ENCODE measurements around the gene OVCA2.

OVCA2 gene

DNA sequence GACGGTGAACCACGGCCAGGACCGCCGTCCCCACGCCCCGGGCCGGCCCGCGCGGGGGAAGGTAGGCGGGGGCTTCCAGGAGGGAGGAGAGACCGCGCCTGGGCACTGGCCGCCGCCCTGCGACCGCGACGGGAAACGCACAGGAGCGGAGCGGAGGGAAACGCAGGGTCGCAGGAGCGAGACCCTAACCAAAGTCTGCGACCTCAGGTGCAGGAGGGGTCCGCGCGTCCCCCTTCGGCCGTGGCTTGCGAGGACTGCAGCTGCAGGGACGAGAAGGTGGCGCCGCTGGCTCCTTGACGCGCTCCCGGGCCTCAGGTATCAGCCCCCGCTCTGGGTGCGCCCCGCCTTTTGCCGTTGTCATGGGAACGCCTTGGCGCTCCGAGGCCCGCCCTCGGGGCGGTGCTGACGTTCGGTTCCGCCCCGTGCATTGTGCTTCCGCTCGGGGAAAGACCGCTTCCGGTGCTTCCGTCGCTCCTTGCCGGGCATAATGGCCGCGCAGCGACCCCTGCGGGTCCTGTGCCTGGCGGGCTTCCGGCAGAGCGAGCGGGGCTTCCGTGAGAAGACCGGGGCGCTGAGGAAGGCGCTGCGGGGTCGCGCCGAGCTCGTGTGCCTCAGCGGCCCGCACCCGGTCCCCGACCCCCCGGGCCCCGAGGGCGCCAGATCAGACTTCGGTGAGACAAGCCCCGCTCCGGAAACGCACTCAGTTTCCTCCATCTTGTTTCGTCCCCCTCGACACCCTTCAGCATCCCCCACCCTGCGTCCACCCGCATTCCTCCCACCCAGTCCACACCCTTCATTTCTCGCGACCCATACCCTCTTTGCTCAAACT is at the start of gene OVCA2 (continued):
- TF ChIP-seq, protein P1, sequence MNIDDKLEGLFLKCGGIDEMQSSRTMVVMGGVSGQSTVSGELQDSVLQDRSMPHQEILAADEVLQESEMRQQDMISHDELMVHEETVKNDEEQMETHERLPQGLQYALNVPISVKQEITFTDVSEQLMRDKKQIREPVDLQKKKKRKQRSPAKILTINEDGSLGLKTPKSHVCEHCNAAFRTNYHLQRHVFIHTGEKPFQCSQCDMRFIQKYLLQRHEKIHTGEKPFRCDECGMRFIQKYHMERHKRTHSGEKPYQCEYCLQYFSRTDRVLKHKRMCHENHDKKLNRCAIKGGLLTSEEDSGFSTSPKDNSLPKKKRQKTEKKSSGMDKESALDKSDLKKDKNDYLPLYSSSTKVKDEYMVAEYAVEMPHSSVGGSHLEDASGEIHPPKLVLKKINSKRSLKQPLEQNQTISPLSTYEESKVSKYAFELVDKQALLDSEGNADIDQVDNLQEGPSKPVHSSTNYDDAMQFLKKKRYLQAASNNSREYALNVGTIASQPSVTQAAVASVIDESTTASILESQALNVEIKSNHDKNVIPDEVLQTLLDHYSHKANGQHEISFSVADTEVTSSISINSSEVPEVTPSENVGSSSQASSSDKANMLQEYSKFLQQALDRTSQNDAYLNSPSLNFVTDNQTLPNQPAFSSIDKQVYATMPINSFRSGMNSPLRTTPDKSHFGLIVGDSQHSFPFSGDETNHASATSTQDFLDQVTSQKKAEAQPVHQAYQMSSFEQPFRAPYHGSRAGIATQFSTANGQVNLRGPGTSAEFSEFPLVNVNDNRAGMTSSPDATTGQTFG (tag by site-specific recombination; IDR thresholded peaks at IDR 0.05; ENCODE audit: borderline replicate concordance): no peak
- TF ChIP-seq FEZF1 (tag by site-specific recombination; IDR thresholded peaks at IDR 0.05): no peak
- TF ChIP-seq KLF8 (tag by site-specific recombination; IDR thresholded peaks at IDR 0.05): peak; percentile 85
- TF ChIP-seq, protein P2, sequence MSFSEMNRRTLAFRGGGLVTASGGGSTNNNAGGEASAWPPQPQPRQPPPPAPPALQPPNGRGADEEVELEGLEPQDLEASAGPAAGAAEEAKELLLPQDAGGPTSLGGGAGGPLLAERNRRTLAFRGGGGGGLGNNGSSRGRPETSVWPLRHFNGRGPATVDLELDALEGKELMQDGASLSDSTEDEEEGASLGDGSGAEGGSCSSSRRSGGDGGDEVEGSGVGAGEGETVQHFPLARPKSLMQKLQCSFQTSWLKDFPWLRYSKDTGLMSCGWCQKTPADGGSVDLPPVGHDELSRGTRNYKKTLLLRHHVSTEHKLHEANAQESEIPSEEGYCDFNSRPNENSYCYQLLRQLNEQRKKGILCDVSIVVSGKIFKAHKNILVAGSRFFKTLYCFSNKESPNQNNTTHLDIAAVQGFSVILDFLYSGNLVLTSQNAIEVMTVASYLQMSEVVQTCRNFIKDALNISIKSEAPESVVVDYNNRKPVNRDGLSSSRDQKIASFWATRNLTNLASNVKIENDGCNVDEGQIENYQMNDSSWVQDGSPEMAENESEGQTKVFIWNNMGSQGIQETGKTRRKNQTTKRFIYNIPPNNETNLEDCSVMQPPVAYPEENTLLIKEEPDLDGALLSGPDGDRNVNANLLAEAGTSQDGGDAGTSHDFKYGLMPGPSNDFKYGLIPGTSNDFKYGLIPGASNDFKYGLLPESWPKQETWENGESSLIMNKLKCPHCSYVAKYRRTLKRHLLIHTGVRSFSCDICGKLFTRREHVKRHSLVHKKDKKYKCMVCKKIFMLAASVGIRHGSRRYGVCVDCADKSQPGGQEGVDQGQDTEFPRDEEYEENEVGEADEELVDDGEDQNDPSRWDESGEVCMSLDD (tag by site-specific recombination; IDR thresholded peaks at IDR 0.05): peak; percentile 59
- TF ChIP-seq, protein P3, sequence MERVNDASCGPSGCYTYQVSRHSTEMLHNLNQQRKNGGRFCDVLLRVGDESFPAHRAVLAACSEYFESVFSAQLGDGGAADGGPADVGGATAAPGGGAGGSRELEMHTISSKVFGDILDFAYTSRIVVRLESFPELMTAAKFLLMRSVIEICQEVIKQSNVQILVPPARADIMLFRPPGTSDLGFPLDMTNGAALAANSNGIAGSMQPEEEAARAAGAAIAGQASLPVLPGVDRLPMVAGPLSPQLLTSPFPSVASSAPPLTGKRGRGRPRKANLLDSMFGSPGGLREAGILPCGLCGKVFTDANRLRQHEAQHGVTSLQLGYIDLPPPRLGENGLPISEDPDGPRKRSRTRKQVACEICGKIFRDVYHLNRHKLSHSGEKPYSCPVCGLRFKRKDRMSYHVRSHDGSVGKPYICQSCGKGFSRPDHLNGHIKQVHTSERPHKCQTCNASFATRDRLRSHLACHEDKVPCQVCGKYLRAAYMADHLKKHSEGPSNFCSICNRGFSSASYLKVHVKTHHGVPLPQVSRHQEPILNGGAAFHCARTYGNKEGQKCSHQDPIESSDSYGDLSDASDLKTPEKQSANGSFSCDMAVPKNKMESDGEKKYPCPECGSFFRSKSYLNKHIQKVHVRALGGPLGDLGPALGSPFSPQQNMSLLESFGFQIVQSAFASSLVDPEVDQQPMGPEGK (tag by site-specific recombination; IDR thresholded peaks at IDR 0.05): peak; percentile 95; the same call in 1 of the 2 replicates
- peak; percentile 48; the same call in 1 of the 2 replicates for TF ChIP-seq ZFP37 (tag by site-specific recombination; IDR thresholded peaks at IDR 0.05)
- TF ChIP-seq YY1 (tag by site-specific recombination; IDR thresholded peaks at IDR 0.05): peak; percentile 98
- TF ChIP-seq MZF1 (tag by site-specific recombination; IDR thresholded peaks at IDR 0.05; ENCODE audit: borderline replicate concordance): no peak
- no peak for TF ChIP-seq ZNF221 (tag by site-specific recombination; IDR thresholded peaks at IDR 0.05; ENCODE audit: borderline replicate concordance)
- TF ChIP-seq, protein P4, sequence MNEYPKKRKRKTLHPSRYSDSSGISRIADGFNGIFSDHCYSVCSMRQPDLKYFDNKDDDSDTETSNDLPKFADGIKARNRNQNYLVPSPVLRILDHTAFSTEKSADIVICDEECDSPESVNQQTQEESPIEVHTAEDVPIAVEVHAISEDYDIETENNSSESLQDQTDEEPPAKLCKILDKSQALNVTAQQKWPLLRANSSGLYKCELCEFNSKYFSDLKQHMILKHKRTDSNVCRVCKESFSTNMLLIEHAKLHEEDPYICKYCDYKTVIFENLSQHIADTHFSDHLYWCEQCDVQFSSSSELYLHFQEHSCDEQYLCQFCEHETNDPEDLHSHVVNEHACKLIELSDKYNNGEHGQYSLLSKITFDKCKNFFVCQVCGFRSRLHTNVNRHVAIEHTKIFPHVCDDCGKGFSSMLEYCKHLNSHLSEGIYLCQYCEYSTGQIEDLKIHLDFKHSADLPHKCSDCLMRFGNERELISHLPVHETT (tag by site-specific recombination; IDR thresholded peaks at IDR 0.05): no peak
- TF ChIP-seq ZNF76 (tag by site-specific recombination; IDR thresholded peaks at IDR 0.05; ENCODE audit: borderline replicate concordance, low read depth): peak; percentile 83; the same call in 1 of the 2 replicates
- TF ChIP-seq ZNF837 (tag by site-specific recombination; IDR thresholded peaks at IDR 0.05): 0 out of 2 replicates have a peak, but pooled peaks have one; percentile 38
- no peak for TF ChIP-seq OVOL3 (tag by site-specific recombination; IDR thresholded peaks at IDR 0.05)
- peak; percentile 80 for TF ChIP-seq ZNF629 (tag by site-specific recombination; IDR thresholded peaks at IDR 0.05)
- TF ChIP-seq, protein P5, sequence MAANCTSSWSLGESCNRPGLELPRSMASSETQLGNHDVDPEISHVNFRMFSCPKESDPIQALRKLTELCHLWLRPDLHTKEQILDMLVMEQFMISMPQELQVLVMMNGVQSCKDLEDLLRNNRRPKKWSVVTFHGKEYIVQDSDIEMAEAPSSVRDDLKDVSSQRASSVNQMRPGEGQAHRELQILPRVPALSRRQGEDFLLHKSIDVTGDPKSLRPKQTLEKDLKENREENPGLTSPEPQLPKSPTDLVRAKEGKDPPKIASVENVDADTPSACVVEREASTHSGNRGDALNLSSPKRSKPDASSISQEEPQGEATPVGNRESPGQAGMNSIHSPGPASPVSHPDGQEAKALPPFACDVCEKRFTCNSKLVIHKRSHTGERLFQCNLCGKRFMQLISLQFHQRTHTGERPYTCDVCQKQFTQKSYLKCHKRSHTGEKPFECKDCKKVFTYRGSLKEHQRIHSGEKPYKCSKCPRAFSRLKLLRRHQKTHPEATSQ (tag by site-specific recombination; IDR thresholded peaks at IDR 0.05): 0 out of 2 replicates have a peak, but pooled peaks have one; percentile 45
- TF ChIP-seq EGR2 (tag by site-specific recombination; IDR thresholded peaks at IDR 0.05; ENCODE audit: low read depth): peak; percentile 68
- peak; percentile 72 for TF ChIP-seq GLIS1 (tag by site-specific recombination; IDR thresholded peaks at IDR 0.05)
- TF ChIP-seq ZBTB21 (tag by site-specific recombination; IDR thresholded peaks at IDR 0.05): 0 out of 2 replicates have a peak, but pooled peaks have one; percentile 37
- TF ChIP-seq, protein P6, sequence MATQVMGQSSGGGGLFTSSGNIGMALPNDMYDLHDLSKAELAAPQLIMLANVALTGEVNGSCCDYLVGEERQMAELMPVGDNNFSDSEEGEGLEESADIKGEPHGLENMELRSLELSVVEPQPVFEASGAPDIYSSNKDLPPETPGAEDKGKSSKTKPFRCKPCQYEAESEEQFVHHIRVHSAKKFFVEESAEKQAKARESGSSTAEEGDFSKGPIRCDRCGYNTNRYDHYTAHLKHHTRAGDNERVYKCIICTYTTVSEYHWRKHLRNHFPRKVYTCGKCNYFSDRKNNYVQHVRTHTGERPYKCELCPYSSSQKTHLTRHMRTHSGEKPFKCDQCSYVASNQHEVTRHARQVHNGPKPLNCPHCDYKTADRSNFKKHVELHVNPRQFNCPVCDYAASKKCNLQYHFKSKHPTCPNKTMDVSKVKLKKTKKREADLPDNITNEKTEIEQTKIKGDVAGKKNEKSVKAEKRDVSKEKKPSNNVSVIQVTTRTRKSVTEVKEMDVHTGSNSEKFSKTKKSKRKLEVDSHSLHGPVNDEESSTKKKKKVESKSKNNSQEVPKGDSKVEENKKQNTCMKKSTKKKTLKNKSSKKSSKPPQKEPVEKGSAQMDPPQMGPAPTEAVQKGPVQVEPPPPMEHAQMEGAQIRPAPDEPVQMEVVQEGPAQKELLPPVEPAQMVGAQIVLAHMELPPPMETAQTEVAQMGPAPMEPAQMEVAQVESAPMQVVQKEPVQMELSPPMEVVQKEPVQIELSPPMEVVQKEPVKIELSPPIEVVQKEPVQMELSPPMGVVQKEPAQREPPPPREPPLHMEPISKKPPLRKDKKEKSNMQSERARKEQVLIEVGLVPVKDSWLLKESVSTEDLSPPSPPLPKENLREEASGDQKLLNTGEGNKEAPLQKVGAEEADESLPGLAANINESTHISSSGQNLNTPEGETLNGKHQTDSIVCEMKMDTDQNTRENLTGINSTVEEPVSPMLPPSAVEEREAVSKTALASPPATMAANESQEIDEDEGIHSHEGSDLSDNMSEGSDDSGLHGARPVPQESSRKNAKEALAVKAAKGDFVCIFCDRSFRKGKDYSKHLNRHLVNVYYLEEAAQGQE (tag by site-specific recombination; IDR thresholded peaks at IDR 0.05): no peak
- TF ChIP-seq ZSCAN23 (tag by site-specific recombination; IDR thresholded peaks at IDR 0.05): no peak; the same call in 1 of the 2 replicates
- TF ChIP-seq ZBTB17 (tag by site-specific recombination; IDR thresholded peaks at IDR 0.05): peak; percentile 74
- peak; percentile 46; the same call in 1 of the 2 replicates for TF ChIP-seq ZNF423 (tag by site-specific recombination; IDR thresholded peaks at IDR 0.05)
- no peak for TF ChIP-seq ZNF624 (tag by site-specific recombination; IDR thresholded peaks at IDR 0.05)
- no peak for TF ChIP-seq SCRT1 (tag by site-specific recombination; IDR thresholded peaks at IDR 0.05; ENCODE audit: borderline replicate concordance)
- no peak for TF ChIP-seq ZNF302 (tag by site-specific recombination; IDR thresholded peaks at IDR 0.05; ENCODE audit: low read depth)
